Measurements from ENCODE around the gene OTOG. TPM values are rescaled to one million over a fixed set of nuclear protein-coding genes. Genes with fewer than 3 reads are reported as not detected.

Gene OTOG
- total and polyA plus RNA-seq, 2 donors (not counting 3 experiments of a cell fraction or from before 2014, with no cell fraction given), result not detected

DNA sequence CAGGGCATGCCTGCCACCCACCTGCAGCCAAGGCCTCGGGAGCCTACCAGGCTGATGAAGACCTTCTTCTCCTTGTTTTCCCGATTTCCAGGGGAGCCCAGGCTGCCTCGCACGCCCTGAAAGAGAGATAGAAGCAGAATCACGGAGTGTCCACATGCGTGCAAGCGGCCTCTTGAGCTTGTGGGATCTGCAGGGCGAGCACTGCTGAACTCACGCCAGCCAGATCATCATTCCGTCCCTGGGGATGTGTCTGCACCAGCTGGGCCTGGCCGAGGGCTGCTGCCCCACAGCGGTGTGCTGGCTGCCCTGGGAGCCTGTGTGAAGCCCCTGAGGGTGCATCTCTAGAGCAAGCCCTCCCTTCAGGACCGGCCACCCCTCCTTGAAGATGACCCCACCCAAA lies 20.7 kb upstream of the OTOG start:
- H3K4me1 ChIP-seq (ENCODE audit: control insufficient read depth, extremely low read depth, insufficient read depth, low read length), result no peaks in the 10 kb centered on the region
- H3K27ac ChIP-seq (ENCODE audit: insufficient read depth, low read depth, low read length), result no peak overlapping the region
- no TSS peak for BruUV-seq (replicated peaks)
- no peak overlapping the region for H3K9ac ChIP-seq (replicated peaks; ENCODE audit: extremely low read depth, insufficient read depth, low read length)
- POLR2A ChIA-PET, result no interaction called here
- no peaks in the 10 kb centered on the region for H3K9me3 ChIP-seq (replicated peaks; ENCODE audit: control insufficient read depth, insufficient read depth, low read length)
- H3K9me1 ChIP-seq (replicated peaks; ENCODE audit: control insufficient read depth, extremely low read depth, insufficient read depth, low read length), result no peaks in the 10 kb centered on the region
- H3K27me3 ChIP-seq (ENCODE audit: control insufficient read depth in 2 of 2, insufficient read depth in 2 of 2, low read length in 2 of 2), result peaks cover 0 to 3% of the 10 kb centered on the region in 2 experiments
- DNase-seq (ENCODE audit: low read depth, low spot score) (no peak), FAIRE-seq (no peak)
- no peaks in the 10 kb centered on the region for H3K36me3 ChIP-seq (ENCODE audit: control insufficient read depth in 2 of 2, extremely low read depth in 1 of 2, insufficient read depth in 2 of 2, low read length in 2 of 2)
- H3K4me3 ChIP-seq (replicated peaks in 1 of 3; ENCODE audit: insufficient read depth in 1 of 3, low read depth in 1 of 3, low read length in 3 of 3), result no peak overlapping the region
- no peak overlapping the region for H3K4me2 ChIP-seq (ENCODE audit: insufficient read depth, low read length)
- no peak for TF ChIP-seq EZH2 (IDR thresholded peaks at IDR 0.05; ENCODE audit: borderline replicate concordance, low read depth, low read length, severe bottlenecking)
- TF ChIP-seq MYC (IDR thresholded peaks at IDR 0.05; ENCODE audit: low read depth, low read length), result no peak
- no peak for TF ChIP-seq GATA2 (IDR thresholded peaks at IDR 0.05; ENCODE audit: insufficient read depth, insufficient read length, low read depth, low read length)
- H2AFZ ChIP-seq (ENCODE audit: low read depth, low read length), result no peak overlapping the region
- intact Hi-C loops (cut with micrococcal nuclease), result no loop called here
- H4K20me1 ChIP-seq (replicated peaks; ENCODE audit: control insufficient read depth, extremely low read depth, insufficient read depth, low read length), result no peaks in the 10 kb centered on the region
- dilution Hi-C loops (cut with MboI; ENCODE audit: extremely low pct_ligation_motif_present, low sequenced_read_pairs), result no loop called here
- no peaks in the 10 kb centered on the region for H3K79me2 ChIP-seq (ENCODE audit: control insufficient read depth, insufficient read depth, low read length)
- CTCF ChIA-PET, result no interaction called here

DNA sequence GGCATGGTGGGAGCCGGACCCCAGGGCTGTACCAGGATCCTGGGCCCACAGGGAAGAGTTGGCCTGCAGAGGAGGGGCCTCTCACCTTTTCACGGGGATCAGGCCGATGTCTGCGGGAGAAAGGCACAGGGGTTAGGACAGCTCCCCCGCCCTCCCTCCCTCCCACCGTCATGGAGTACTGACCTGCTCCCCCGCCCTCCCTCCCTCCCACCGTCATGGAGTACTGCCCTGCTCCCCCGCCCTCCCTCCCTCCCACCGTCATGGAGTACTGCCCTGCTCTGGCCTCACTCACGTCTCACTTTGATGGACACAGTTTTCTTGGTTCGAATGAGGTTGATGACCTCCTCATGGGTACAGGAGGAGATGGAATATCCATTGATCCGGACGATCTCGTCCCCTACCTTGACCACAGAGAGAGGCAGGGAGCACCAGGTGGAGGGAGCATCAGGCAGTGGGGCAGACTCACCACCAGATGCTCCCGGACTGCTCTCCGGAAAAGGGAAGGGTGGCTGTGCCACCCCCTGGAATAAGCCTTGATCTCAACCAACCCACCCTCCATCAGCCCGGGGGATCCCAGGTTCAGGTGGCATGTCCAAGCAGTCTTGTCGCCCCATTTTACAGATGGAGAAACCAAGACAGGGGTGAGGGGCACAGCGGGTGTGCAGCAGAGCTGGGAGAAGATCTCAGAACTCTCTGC lies 20.0 kb upstream of the OTOG start:
- Histone ChIP-seq H3K36me3 (ENCODE audit: control insufficient read depth in 2 of 2, extremely low read depth in 1 of 2, insufficient read depth in 2 of 2, low read length in 2 of 2) (no peaks in the 10 kb centered on the region), H3K4me3 (replicated peaks in 1 of 3; ENCODE audit: insufficient read depth in 1 of 3, low read depth in 1 of 3, low read length in 3 of 3) (no peak overlapping the region), H3K9ac (replicated peaks; ENCODE audit: extremely low read depth, insufficient read depth, low read length) (no peak overlapping the region), H3K4me1 (ENCODE audit: control insufficient read depth, extremely low read depth, insufficient read depth, low read length) (no peaks in the 10 kb centered on the region), H2AFZ (ENCODE audit: low read depth, low read length) (no peak overlapping the region), H3K79me2 (ENCODE audit: control insufficient read depth, insufficient read depth, low read length) (no peaks in the 10 kb centered on the region), H3K9me3 (replicated peaks; ENCODE audit: control insufficient read depth, insufficient read depth, low read length) (no peaks in the 10 kb centered on the region), H3K27me3 (ENCODE audit: control insufficient read depth in 2 of 2, insufficient read depth in 2 of 2, low read length in 2 of 2) (peaks cover 0 to 3% of the 10 kb centered on the region in 2 experiments), H4K20me1 (replicated peaks; ENCODE audit: control insufficient read depth, extremely low read depth, insufficient read depth, low read length) (no peaks in the 10 kb centered on the region), H3K9me1 (replicated peaks; ENCODE audit: control insufficient read depth, extremely low read depth, insufficient read depth, low read length) (no peaks in the 10 kb centered on the region), H3K4me2 (ENCODE audit: insufficient read depth, low read length) (no peak overlapping the region), H3K27ac (ENCODE audit: insufficient read depth, low read depth, low read length) (no peak overlapping the region)
- no TSS peak for BruUV-seq (replicated peaks)
- POLR2A ChIA-PET, result no interaction called here
- intact Hi-C loops (cut with micrococcal nuclease) (no loop called here), dilution Hi-C loops (cut with MboI; ENCODE audit: extremely low pct_ligation_motif_present, low sequenced_read_pairs) (no loop called here)
- CTCF ChIA-PET, result interaction anchor here (0.7 to 4.0 kb wide), 13 partner anchors 8 to 464 kb away, joined by 3 to 128 read pairs (median 5); partner anchors contain the start of gene USH1C
- no peak for DNase-seq (ENCODE audit: low read depth, low spot score)
- no peak for FAIRE-seq
- TF ChIP-seq GATA2 (IDR thresholded peaks at IDR 0.05; ENCODE audit: insufficient read depth, insufficient read length, low read depth, low read length), result no peak
- TF ChIP-seq JUN (IDR thresholded peaks at IDR 0.05; ENCODE audit: borderline replicate concordance, insufficient read depth, insufficient read length, low read depth), result no peak
- no peak for TF ChIP-seq EZH2 (IDR thresholded peaks at IDR 0.05; ENCODE audit: borderline replicate concordance, low read depth, low read length, severe bottlenecking)
- no peak for TF ChIP-seq POLR2AphosphoS5 (IDR thresholded peaks at IDR 0.05; ENCODE audit: insufficient read depth, low read depth, low read length)
- no peak for TF ChIP-seq POLR2A (IDR thresholded peaks at IDR 0.05; ENCODE audit: low read depth, low read length)
- TF ChIP-seq MYC (IDR thresholded peaks at IDR 0.05; ENCODE audit: low read depth, low read length), result no peak
- TF ChIP-seq FOS (IDR thresholded peaks at IDR 0.05; ENCODE audit: borderline replicate concordance, insufficient read depth, low read length), result no peak
- TF ChIP-seq, protein P1, sequence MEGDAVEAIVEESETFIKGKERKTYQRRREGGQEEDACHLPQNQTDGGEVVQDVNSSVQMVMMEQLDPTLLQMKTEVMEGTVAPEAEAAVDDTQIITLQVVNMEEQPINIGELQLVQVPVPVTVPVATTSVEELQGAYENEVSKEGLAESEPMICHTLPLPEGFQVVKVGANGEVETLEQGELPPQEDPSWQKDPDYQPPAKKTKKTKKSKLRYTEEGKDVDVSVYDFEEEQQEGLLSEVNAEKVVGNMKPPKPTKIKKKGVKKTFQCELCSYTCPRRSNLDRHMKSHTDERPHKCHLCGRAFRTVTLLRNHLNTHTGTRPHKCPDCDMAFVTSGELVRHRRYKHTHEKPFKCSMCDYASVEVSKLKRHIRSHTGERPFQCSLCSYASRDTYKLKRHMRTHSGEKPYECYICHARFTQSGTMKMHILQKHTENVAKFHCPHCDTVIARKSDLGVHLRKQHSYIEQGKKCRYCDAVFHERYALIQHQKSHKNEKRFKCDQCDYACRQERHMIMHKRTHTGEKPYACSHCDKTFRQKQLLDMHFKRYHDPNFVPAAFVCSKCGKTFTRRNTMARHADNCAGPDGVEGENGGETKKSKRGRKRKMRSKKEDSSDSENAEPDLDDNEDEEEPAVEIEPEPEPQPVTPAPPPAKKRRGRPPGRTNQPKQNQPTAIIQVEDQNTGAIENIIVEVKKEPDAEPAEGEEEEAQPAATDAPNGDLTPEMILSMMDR (IDR thresholded peaks at IDR 0.05; ENCODE audit: extremely low read depth in 1 of 2, insufficient read depth in 1 of 2, low read depth in 1 of 2, low read length in 2 of 2), result no peak
- TF ChIP-seq, protein P2, sequence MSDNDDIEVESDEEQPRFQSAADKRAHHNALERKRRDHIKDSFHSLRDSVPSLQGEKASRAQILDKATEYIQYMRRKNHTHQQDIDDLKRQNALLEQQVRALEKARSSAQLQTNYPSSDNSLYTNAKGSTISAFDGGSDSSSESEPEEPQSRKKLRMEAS (IDR thresholded peaks at IDR 0.05; ENCODE audit: insufficient read depth, insufficient read length), result no peak

Data from endothelial cell of umbilical vein (primary cell).